Measurements from ENCODE around the gene NTM.

GRCh38 chr11:131787119-131787518, 416.7 kb downstream of the NTM start:
- no peak for TF ChIP-seq POLR2A (IDR thresholded peaks at IDR 0.05)
- TF ChIP-seq, protein P1, sequence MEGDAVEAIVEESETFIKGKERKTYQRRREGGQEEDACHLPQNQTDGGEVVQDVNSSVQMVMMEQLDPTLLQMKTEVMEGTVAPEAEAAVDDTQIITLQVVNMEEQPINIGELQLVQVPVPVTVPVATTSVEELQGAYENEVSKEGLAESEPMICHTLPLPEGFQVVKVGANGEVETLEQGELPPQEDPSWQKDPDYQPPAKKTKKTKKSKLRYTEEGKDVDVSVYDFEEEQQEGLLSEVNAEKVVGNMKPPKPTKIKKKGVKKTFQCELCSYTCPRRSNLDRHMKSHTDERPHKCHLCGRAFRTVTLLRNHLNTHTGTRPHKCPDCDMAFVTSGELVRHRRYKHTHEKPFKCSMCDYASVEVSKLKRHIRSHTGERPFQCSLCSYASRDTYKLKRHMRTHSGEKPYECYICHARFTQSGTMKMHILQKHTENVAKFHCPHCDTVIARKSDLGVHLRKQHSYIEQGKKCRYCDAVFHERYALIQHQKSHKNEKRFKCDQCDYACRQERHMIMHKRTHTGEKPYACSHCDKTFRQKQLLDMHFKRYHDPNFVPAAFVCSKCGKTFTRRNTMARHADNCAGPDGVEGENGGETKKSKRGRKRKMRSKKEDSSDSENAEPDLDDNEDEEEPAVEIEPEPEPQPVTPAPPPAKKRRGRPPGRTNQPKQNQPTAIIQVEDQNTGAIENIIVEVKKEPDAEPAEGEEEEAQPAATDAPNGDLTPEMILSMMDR (IDR thresholded peaks at IDR 0.05): no peak
